Measurements from ENCODE around the gene TPCN2. TPM values are rescaled to one million over a fixed set of nuclear protein-coding genes. Genes with fewer than 3 reads are reported as not detected.

Gene TPCN2
- total and polyA plus RNA-seq, 12 donors = 3.1 to 21.6 (median 10.4) TPM

DNA sequence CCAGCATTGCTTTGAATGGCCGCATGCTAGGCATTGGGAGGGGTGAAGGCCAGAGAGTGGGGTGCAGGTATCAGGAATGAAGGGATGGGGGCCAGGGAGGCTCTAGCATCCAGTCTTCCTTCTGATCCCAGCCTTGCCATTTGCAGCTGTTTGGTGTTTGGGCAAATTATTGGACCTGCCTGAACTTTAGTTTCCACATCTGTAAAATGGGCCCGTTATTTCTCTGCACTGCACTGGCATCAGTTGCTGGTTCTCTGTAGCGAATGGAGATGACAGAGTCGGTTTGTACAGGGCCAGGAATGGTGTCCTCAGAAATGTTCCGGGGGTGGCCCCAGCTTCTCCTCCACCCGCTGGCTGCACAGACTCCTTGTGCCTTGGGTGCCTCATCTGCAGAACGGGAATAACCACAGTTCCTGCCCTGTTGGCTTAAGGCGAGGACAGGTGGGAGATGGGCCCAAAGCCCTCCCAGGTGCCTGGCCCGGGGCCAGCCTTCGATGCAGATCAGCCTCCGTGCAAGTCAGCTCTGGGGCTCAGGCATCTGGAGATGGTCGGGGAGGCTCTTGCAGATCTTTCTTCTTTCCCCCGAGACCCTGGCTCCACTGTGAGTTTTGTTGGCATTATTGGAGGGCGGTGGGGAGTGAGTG, 55.6 kb downstream of the TPCN2 start:
- Histone ChIP-seq H3K4me1 (replicated peaks in 1 of 2) (no peaks in the 10 kb centered on the region), H3K27ac (no peak overlapping the region), H3K4me3 (no peak overlapping the region), H3K9me3 (replicated peaks in 1 of 3) (no peaks in the 10 kb centered on the region), H3K36me3 (replicated peaks in 1 of 2) (no peaks in the 10 kb centered on the region), H3K27me3 (no peaks in the 10 kb centered on the region)
- no peak for TF ChIP-seq CTCF (IDR thresholded peaks at IDR 0.05)
- no peak for TF ChIP-seq POLR2A (IDR thresholded peaks at IDR 0.05)
- WGBS, 4 donors = 79 to 97% (median 85%) methylated on average over 2 to 14 of the region's 14 CpGs
- intact Hi-C loops (cut with DNase I) = loop anchor here in 1 of 2 donors (10.0 kb wide), 2 partner anchors 190 to 780 kb away; partner anchors contain the start of gene MYEOV
- no peak for DNase-seq

GRCh38 chr11:69104856-69105395, 56.2 kb downstream of the TPCN2 start:
- Histone ChIP-seq H3K27ac (no peak overlapping the region), H3K36me3 (replicated peaks in 1 of 2) (no peaks in the 10 kb centered on the region), H3K4me1 (replicated peaks in 1 of 2) (no peaks in the 10 kb centered on the region), H3K4me3 (no peak overlapping the region), H3K27me3 (no peaks in the 10 kb centered on the region), H3K9me3 (replicated peaks in 1 of 3) (no peaks in the 10 kb centered on the region)
- DNase-seq = no peak
- TF ChIP-seq CTCF (IDR thresholded peaks at IDR 0.05) (no peak), POLR2A (IDR thresholded peaks at IDR 0.05) (no peak)
- intact Hi-C loops (cut with DNase I) = loop anchor here in 1 of 2 donors (10.0 kb wide), 2 partner anchors 190 to 780 kb away; partner anchors contain the start of gene MYEOV
- WGBS, 4 donors = 63 to 83% (median 78%) methylated on average over 15 to 21 of the region's 21 CpGs

DNA sequence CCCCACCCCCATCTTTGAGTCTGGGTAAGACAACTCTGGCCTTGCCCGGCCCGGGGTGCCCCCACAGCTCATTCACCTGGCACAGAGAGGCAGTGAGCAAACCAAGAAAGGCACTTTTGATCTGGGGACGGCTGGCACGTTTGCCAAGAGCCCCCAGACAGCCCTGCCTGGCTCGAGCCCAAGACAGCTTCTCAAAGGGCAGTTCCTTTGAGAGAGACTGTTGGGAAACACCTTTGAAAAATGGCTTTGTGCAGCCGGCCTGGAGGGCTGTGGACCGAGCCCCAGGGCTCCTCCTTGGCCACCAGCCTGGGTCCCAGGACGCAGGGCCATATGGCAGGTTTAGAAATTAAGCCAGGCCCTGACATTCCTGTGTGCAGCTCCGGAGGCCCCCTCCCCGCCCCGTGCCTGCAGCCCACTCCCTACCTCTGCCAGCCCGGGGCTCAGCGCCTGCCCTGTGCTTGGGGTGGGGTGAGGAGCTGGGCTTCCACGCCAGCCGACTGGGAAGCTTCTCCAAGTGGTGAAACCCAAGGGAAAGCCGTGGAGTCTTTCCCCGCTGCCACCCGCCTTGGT, 56.8 kb downstream of the TPCN2 start:
- no peak for TF ChIP-seq POLR2A (IDR thresholded peaks at IDR 0.05)
- TF ChIP-seq CTCF (IDR thresholded peaks at IDR 0.05) = no peak
- no peak for DNase-seq
- Histone ChIP-seq H3K27ac (no peak overlapping the region), H3K4me1 (replicated peaks in 1 of 2) (no peaks in the 10 kb centered on the region), H3K27me3 (no peaks in the 10 kb centered on the region), H3K36me3 (replicated peaks in 1 of 2) (no peaks in the 10 kb centered on the region), H3K9me3 (replicated peaks in 1 of 3) (no peaks in the 10 kb centered on the region), H3K4me3 (no peak overlapping the region)
- intact Hi-C loops (cut with DNase I) = loop anchor here in 1 of 2 donors (10.0 kb wide), 2 partner anchors 189 to 779 kb away; partner anchors contain the start of gene MYEOV
- 44 to 71% (median 58%) methylated on average over 9 to 18 of the region's 18 CpGs for WGBS, 4 donors

DNA sequence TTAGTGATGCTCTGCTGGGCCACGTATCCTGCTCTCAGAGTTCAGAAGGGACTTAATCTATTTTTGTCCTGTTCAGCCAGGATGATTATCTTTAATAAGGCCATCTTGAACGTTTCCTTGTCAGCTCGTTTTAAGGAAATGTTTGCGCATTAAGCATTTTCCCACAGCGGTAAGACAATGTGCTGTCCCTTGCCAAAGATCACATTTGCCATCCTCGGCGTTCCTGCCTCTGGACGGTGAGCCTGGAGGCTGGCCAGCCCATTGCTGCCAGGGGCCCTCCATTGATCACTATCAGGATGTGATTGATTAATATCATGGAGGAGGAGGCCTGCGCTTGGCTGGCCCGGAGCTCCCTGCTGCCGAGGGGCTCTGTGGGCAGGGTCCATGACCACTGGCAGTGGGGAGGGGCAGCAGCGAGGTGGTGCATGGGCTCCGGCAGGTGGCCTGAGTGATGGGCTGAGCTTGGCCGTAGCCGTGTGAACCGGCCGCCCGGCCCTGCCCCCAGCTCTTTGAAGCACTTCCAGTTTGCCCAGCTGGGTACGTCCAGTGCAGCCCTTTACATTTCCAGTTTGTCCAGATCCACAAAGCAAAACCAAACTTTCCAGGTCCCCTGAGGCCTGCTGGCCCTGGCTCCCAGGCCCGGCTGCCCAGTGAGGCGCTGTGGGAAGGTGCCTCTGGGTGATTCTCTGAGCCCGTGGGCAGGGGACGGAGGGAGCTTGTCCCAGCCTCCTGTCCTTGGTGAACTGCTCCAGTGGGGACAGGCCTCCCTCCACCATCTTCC, 57.5 kb downstream of the TPCN2 start:
- intact Hi-C loops (cut with DNase I) = loop anchor here in 1 of 2 donors (10.0 kb wide), 2 partner anchors 189 to 779 kb away; partner anchors contain the start of gene MYEOV

More for the DNA sequence above, 57.5 kb downstream of the TPCN2 start:
- Histone ChIP-seq H3K27ac (no peak overlapping the region), H3K27me3 (no peaks in the 10 kb centered on the region), H3K9me3 (replicated peaks in 1 of 3) (no peaks in the 10 kb centered on the region), H3K4me3 (no peak overlapping the region), H3K36me3 (replicated peaks in 1 of 2) (no peaks in the 10 kb centered on the region), H3K4me1 (replicated peaks in 1 of 2) (no peaks in the 10 kb centered on the region)
- 65 to 75% (median 70%) methylated on average over 14 to 23 of the region's 23 CpGs for WGBS, 4 donors
- no peak for DNase-seq
- TF ChIP-seq POLR2A (IDR thresholded peaks at IDR 0.05) (no peak), CTCF (IDR thresholded peaks at IDR 0.05) (no peak)
